MCF 10A (cell line): ENCODE data around the gene TMEM87B. TPM values are rescaled to one million over a fixed set of nuclear protein-coding genes. Genes with fewer than 3 reads are reported as not detected.

Experiments
- BruUV-seq: library from RNA; stranded (reverse); fragments of 400-500 nt; replicated peaks from 2 replicates; lab custom pipeline; 2021; lab: Mats Ljungman, UMichigan
- CTCF ChIA-PET: fragments of 300-600 bp; sonication (Branson Sonifier 250); formaldehyde crosslinking; extraction: SDS; loops from one replicate; lab custom pipeline; 2021; ENCODE audit warnings: antibody characterized with exemption, inconsistent platforms; lab: Yijun Ruan, JAX
- POLR2A ChIA-PET: fragments of 300-600, 350-650 bp; sonication (Branson Sonifier 250); formaldehyde crosslinking; extraction: SDS; loops from one replicate; lab custom pipeline; 2020; ENCODE audit warnings: antibody characterized with exemption, inconsistent platforms; lab: Yijun Ruan, JAX
- DNase-seq: peaks from one replicate; pipeline ENCODE4 v3.0.0-alpha.2; 2018; ENCODE audit not compliant: unreplicated experiment
- H3K27ac Mint-ChIP-seq: one replicate; pipeline ENCODE4 v1.8.0; 2022; ENCODE audit warnings: mild to moderate bottlenecking, low read depth, mixed read lengths; ENCODE audit not compliant: unreplicated experiment
- H3K27me3 Mint-ChIP-seq: one replicate; pipeline ENCODE4 v1.8.0; 2022; ENCODE audit warnings: mixed read lengths; ENCODE audit not compliant: insufficient read depth, unreplicated experiment
- H3K36me3 Mint-ChIP-seq: one replicate; pipeline ENCODE4 v1.8.0; 2022; ENCODE audit warnings: mild to moderate bottlenecking, moderate library complexity, mixed read lengths; ENCODE audit not compliant: insufficient read depth, unreplicated experiment
- H3K4me1 Mint-ChIP-seq: one replicate; pipeline ENCODE4 v1.8.0; 2022; ENCODE audit warnings: mixed read lengths; ENCODE audit not compliant: insufficient read depth, unreplicated experiment
- H3K4me3 Mint-ChIP-seq: one replicate; pipeline ENCODE4 v1.8.0; 2022; ENCODE audit warnings: mild to moderate bottlenecking, moderate library complexity, mixed read lengths; ENCODE audit not compliant: unreplicated experiment
- H3K9me3 Mint-ChIP-seq: one replicate; pipeline ENCODE4 v1.8.0; 2022; ENCODE audit warnings: mixed read lengths; ENCODE audit not compliant: unreplicated experiment
- CTCF ChIP-seq: fragments of 200-600 bp; IDR thresholded peaks from one replicate; pipeline ENCODE4 v1.8.0; 2022; ENCODE audit warnings: antibody characterized with exemption, mild to moderate bottlenecking; ENCODE audit not compliant: unreplicated experiment
- intact Hi-C: fragments of 100-400 bp; cut with micrococcal nuclease; formaldehyde crosslinking; loops from 2 replicates; pipeline ENCODE4 v1.14.1; 2022
- total RNA-seq: library from RNA; stranded (reverse); gene quantifications from 2 replicates; pipeline ENCODE4 v1.2.3, GENCODE V29; 2022

The TMEM87B gene
- total RNA-seq, 1 experiment from 2014 or later, result 29.1 TPM

- POLR2A ChIA-PET, result no interaction called here
- BruUV-seq, result no TSS peak
These were observed 107.3 kb downstream of the TMEM87B start for GRCh38 chr2:112162341-112162740.

GRCh38 chr2:112162956-112163355 lies 107.9 kb downstream of the TMEM87B start:
- H3K27me3 Mint-ChIP-seq, result no peaks in the 10 kb centered on the region
- H3K4me3 Mint-ChIP-seq, result no peak overlapping the region
- H3K36me3 Mint-ChIP-seq, result no peaks in the 10 kb centered on the region
- ChIA-PET POLR2A (no interaction called here), CTCF (no interaction called here)
- H3K27ac Mint-ChIP-seq, result no peak overlapping the region
- DNase-seq, result no peak
- TF ChIP-seq CTCF, result no peak
- no TSS peak for BruUV-seq
- no peaks in the 10 kb centered on the region for H3K4me1 Mint-ChIP-seq
- no peaks in the 10 kb centered on the region for H3K9me3 Mint-ChIP-seq
- intact Hi-C loops, result no loop called here

More at GRCh38 chr2:112162341-112162740, 107.3 kb downstream of the TMEM87B start:
- peaks cover 4% of the 10 kb centered on the region for H3K36me3 Mint-ChIP-seq
- TF ChIP-seq CTCF, result no peak
- no peak overlapping the region for H3K4me3 Mint-ChIP-seq
- CTCF ChIA-PET, result no interaction called here
- no peaks in the 10 kb centered on the region for H3K27me3 Mint-ChIP-seq
- H3K4me1 Mint-ChIP-seq, result no peaks in the 10 kb centered on the region
- no peaks in the 10 kb centered on the region for H3K9me3 Mint-ChIP-seq
- DNase-seq, result no peak
- no peak overlapping the region for H3K27ac Mint-ChIP-seq
- intact Hi-C loops, result no loop called here

- TF ChIP-seq CTCF, result no peak
- no peaks in the 10 kb centered on the region for H3K27me3 Mint-ChIP-seq
- H3K27ac Mint-ChIP-seq, result no peak overlapping the region
- no peaks in the 10 kb centered on the region for H3K36me3 Mint-ChIP-seq
- no peak overlapping the region for H3K4me3 Mint-ChIP-seq
- no peak for DNase-seq
- no peaks in the 10 kb centered on the region for H3K4me1 Mint-ChIP-seq
- POLR2A ChIA-PET, result no interaction called here
- BruUV-seq, result no TSS peak
- CTCF ChIA-PET, result no interaction called here
- no peaks in the 10 kb centered on the region for H3K9me3 Mint-ChIP-seq
- intact Hi-C loops, result no loop called here
These were observed 108.5 kb downstream of the TMEM87B start for GRCh38 chr2:112163541-112163981.

- no peaks in the 10 kb centered on the region for H3K9me3 Mint-ChIP-seq
- POLR2A ChIA-PET, result no interaction called here
- no peaks in the 10 kb centered on the region for H3K4me1 Mint-ChIP-seq
- no TSS peak for BruUV-seq
- H3K27ac Mint-ChIP-seq, result no peak overlapping the region
- TF ChIP-seq CTCF, result no peak
- intact Hi-C loops, result no loop called here
- no peaks in the 10 kb centered on the region for H3K27me3 Mint-ChIP-seq
- no peaks in the 10 kb centered on the region for H3K36me3 Mint-ChIP-seq
- H3K4me3 Mint-ChIP-seq, result no peak overlapping the region
- DNase-seq, result no peak
- CTCF ChIA-PET, result no interaction called here
These were observed 109.8 kb downstream of the TMEM87B start for GRCh38 chr2:112164876-112165275.
